Thyroid gland (tissue), 4 donors: ENCODE results near the gene MINDY4. TPM values are rescaled to one million over a fixed set of nuclear protein-coding genes. Genes with fewer than 3 reads are reported as not detected.

Experiments
- DNase-seq, 2 donors: peaks; one replicate each; pipeline ENCODE4 v3.0.0-alpha.2; 2019
- H3K27ac ChIP-seq, 3 donors: fragments of 200-600 bp; sonication (generic); 1 replicate in 2 of 3; 2 replicates in 1 of 3; pipeline ENCODE4 v1.5.1; 2016 to 2019; ENCODE audit warnings: mild to moderate bottlenecking in 1 of 3, moderate library complexity in 1 of 3
- H3K27me3 ChIP-seq: fragments of 200-600 bp; sonication (generic); one replicate; pipeline ENCODE4 v1.5.1; 2019
- H3K36me3 ChIP-seq, 2 donors: fragments of 200-600 bp; sonication (generic); one replicate each; pipeline ENCODE4 v1.5.1; 2016 to 2019
- H3K4me1 ChIP-seq, 2 donors: fragments of 200-600 bp; sonication (generic); one replicate each; pipeline ENCODE4 v1.5.1; 2017 to 2019
- H3K4me3 ChIP-seq, 3 donors: fragments of 200-600 bp; sonication (generic); replicated peaks in 1 of 3; 1 replicate in 2 of 3; 2 replicates in 1 of 3; pipeline ENCODE4 v1.5.1; 2016; ENCODE audit warnings: mild to moderate bottlenecking in 1 of 3
- H3K9me3 ChIP-seq: fragments of 200-600 bp; sonication (generic); one replicate; pipeline ENCODE4 v1.5.1; 2017
- POLR2A ChIP-seq, 2 donors: fragments of 450-650 bp; IDR thresholded peaks; one replicate each; pipeline ENCODE4 v1.6.1; 2017; ENCODE audit warnings: antibody characterized with exemption in 2 of 2, mild to moderate bottlenecking in 2 of 2, moderate library complexity in 1 of 2
- WGBS, 2 donors: methylation state at CpG; one replicate each; pipeline ENCODE4 v1.1.5; 2017; 5-methylcytosine and 5-hydroxymethylcytosine counted together
- intact Hi-C: fragments of 100-400 bp; cut with DNase I; formaldehyde crosslinking; loops from one replicate; pipeline ENCODE4 v1.15.1; 2023
- total RNA-seq, 4 donors: library from RNA; depleted of rRNA; stranded (reverse); fragments of >200 nt; gene quantifications; one replicate each; pipeline ENCODE4 v1.2.3, GENCODE V29; 2016
- TF ChIP-seq, protein P1 (sequence below), 6 experiments: fragments of 200-600 bp in 3 of 6; fragments of 450-650 bp in 3 of 6; sonication (generic) in 3 of 6; IDR thresholded peaks; one replicate each; pipeline ENCODE4 v1.5.1; 2016 to 2019; ENCODE audit warnings: antibody characterized with exemption in 6 of 6, mild to moderate bottlenecking in 2 of 6, inconsistent platforms in 1 of 6, moderate library complexity in 1 of 6

The MINDY4 gene
- total RNA-seq, 4 donors from 2014 or later = 17.9 to 33.2 (median 29.7) TPM

DNA sequence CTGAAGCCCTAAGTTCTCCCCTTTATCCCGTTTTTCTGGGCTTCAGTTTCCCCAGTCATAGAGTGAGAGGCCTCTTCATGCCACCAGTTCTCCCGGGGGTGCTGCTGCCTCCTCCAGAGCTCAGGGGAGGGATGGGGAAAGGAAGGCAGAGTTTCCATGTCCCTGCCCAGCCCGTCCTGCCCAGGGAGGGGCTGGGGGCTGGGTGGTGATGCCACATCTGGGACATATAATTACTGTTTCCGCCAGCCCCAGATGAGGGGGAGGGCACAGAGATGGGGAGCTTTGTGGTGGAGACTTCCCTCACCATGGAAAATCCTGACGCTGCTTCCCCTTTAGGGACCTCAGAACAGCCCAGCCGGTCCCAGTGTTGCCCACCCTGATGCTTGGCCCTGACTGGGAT lies 144.5 kb downstream of the MINDY4 start:
- H3K4me3 ChIP-seq = peak overlapping the region in 1 of 3 donors; percentile 19
- TF ChIP-seq POLR2A (IDR thresholded peaks at IDR 0.05) = no peak
- TF ChIP-seq, protein P1, sequence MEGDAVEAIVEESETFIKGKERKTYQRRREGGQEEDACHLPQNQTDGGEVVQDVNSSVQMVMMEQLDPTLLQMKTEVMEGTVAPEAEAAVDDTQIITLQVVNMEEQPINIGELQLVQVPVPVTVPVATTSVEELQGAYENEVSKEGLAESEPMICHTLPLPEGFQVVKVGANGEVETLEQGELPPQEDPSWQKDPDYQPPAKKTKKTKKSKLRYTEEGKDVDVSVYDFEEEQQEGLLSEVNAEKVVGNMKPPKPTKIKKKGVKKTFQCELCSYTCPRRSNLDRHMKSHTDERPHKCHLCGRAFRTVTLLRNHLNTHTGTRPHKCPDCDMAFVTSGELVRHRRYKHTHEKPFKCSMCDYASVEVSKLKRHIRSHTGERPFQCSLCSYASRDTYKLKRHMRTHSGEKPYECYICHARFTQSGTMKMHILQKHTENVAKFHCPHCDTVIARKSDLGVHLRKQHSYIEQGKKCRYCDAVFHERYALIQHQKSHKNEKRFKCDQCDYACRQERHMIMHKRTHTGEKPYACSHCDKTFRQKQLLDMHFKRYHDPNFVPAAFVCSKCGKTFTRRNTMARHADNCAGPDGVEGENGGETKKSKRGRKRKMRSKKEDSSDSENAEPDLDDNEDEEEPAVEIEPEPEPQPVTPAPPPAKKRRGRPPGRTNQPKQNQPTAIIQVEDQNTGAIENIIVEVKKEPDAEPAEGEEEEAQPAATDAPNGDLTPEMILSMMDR (IDR thresholded peaks at IDR 0.05) = no peak
- peaks cover 0 to 16% of the 10 kb centered on the region in 2 donors for H3K4me1 ChIP-seq
- no peaks in the 10 kb centered on the region for H3K9me3 ChIP-seq
- 70 to 71% methylated on average over 6 of the region's 6 CpGs for WGBS, 2 donors
- H3K27me3 ChIP-seq = no peaks in the 10 kb centered on the region
- no peak for DNase-seq
- intact Hi-C loops = no loop called here
- H3K27ac ChIP-seq = no peak overlapping the region
- H3K36me3 ChIP-seq = no peaks in the 10 kb centered on the region

DNA sequence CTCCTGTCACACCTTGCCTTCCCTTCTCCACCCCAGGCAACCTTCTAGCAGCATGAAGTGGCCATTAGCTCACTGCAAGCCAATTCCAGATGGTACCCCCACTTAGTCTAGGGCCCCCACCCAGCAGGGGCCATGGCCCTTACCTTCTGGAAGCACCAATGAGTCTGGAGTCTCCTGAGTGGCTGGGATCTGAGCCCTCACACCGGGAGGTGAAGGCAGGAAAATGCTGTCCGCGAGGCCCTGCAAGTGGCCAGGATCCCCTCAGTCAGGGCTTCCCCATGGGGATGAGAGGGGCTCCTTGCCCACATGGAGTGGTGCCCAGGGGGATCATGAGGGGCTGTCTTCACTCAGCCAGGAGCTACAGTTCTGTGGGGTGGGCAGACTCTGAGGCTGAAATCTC lies 145.0 kb downstream of the MINDY4 start:
- Histone ChIP-seq H3K4me1 (peaks cover 0 to 14% of the 10 kb centered on the region in 2 donors), H3K4me3 (no peak overlapping the region), H3K9me3 (no peaks in the 10 kb centered on the region), H3K27me3 (no peaks in the 10 kb centered on the region), H3K36me3 (no peaks in the 10 kb centered on the region), H3K27ac (no peak overlapping the region)
- no peak for TF ChIP-seq POLR2A (IDR thresholded peaks at IDR 0.05)
- TF ChIP-seq, protein P1 (IDR thresholded peaks at IDR 0.05) = no peak
- no peak for DNase-seq
- 67 to 79% methylated on average over 2 to 3 of the region's 3 CpGs for WGBS, 2 donors
- intact Hi-C loops = no loop called here

GRCh38 chr7:30916767-30917166 lies 145.6 kb downstream of the MINDY4 start:
- 86 to 90% methylated on average over 4 to 7 of the region's 7 CpGs for WGBS, 2 donors
- intact Hi-C loops = no loop called here
- Histone ChIP-seq H3K27ac (no peak overlapping the region), H3K4me3 (no peak overlapping the region), H3K36me3 (no peaks in the 10 kb centered on the region), H3K4me1 (peaks cover 0 to 16% of the 10 kb centered on the region in 2 donors), H3K9me3 (no peaks in the 10 kb centered on the region), H3K27me3 (no peaks in the 10 kb centered on the region)
- no peak for DNase-seq
- no peak for TF ChIP-seq POLR2A (IDR thresholded peaks at IDR 0.05)
- TF ChIP-seq, protein P1 (IDR thresholded peaks at IDR 0.05) = no peak

DNA sequence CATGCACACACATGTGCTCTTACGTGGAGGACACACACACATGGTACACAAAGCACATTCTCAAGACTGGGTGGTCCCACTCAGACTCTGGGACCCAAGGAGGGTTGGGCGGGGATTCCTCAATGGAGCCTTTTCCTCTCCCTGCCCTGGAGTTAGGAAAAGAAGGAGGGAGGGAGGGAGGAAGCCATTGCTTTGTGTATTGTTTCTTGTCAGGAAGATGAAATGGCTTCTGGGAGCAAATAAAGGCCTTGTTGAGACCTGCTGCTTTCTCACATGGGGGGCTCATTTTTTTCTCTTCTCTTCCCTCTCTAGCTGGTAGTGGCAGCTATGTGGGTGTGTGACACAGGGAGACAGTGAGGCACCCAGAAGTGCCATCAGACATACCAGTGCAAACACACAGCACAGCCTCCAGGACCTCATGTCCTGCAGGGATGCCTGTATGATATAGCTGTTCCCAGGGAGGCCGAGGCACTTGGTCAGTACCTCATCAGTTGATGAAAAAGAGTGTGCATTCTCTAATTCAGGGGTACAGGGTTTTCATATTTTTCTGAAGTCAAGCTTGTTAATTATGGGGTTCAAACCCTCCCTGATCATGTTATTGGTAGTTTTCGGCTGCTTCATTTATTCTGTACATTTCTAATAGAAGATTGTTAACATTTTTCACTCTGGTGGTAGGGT lies 146.1 kb downstream of the MINDY4 start:
- Histone ChIP-seq H3K27ac (no peak overlapping the region), H3K9me3 (no peaks in the 10 kb centered on the region), H3K4me1 (peaks cover 0 to 16% of the 10 kb centered on the region in 2 donors), H3K4me3 (no peak overlapping the region), H3K36me3 (no peaks in the 10 kb centered on the region), H3K27me3 (no peaks in the 10 kb centered on the region)
- no peak for DNase-seq
- no peak for TF ChIP-seq POLR2A (IDR thresholded peaks at IDR 0.05)
- TF ChIP-seq, protein P1 (IDR thresholded peaks at IDR 0.05) = no peak
- intact Hi-C loops = no loop called here
- WGBS, 2 donors = 92 to 99% methylated on average over 4 of the region's 4 CpGs

- no peak overlapping the region for H3K4me3 ChIP-seq
Observed at GRCh38 chr7:30918676-30919075, 147.5 kb downstream of the MINDY4 start.

More at GRCh38 chr7:30918676-30919075, 147.5 kb downstream of the MINDY4 start:
- DNase-seq = no peak
- H3K4me1 ChIP-seq = peaks cover 0 to 16% of the 10 kb centered on the region in 2 donors
- no peak overlapping the region for H3K27ac ChIP-seq
- no peak for TF ChIP-seq POLR2A (IDR thresholded peaks at IDR 0.05)
- TF ChIP-seq, protein P1 (IDR thresholded peaks at IDR 0.05) = no peak
- 87 to 90% methylated on average over 2 to 3 of the region's 4 CpGs for WGBS, 2 donors
- no peaks in the 10 kb centered on the region for H3K27me3 ChIP-seq
- intact Hi-C loops = no loop called here
- H3K36me3 ChIP-seq = no peaks in the 10 kb centered on the region
- no peaks in the 10 kb centered on the region for H3K9me3 ChIP-seq
